ENCODE measurements around the gene RYR1. TPM values are rescaled to one million over a fixed set of nuclear protein-coding genes. Genes with fewer than 3 reads are reported as not detected.

RYR1 gene
- total and polyA plus RNA-seq, 10 of the 15 experiments (the other 5 are each of a cell fraction or from before 2014, with no cell fraction given), result under 0.01 to 0.32 (median 0.07) TPM; not detected in 1

DNA sequence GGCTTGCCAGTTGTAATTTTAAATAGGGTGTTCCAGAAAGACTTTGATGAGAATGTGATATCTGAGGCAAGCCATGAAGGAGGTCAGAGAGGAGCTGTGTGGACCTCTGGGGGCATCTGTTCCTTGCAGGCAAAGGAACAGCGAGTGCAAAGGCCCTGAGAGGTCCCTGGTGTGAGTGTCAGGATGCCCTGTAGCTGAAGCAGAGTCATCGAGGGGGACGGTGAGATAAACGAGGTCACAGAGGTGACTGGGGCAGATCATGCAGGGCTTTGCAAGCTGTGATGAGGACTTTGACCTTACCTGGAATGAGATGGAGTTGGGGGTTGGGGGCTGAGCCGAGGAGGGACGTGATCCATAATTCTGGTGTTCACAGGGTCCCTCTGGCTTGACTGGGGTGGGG lies 75.0 kb downstream of the RYR1 start:
- FAIRE-seq (no peak), DNase-seq (ENCODE audit: low read depth, low spot score) (no peak), ATAC-seq (no peak)
- Histone ChIP-seq H3K4me1 (ENCODE audit: control insufficient read depth, insufficient read depth, low read length) (no peaks in the 10 kb centered on the region; the same call in none of the 2 replicates), H3K4me2 (ENCODE audit: control insufficient read depth, insufficient read depth) (no peak overlapping the region), H3K27ac (ENCODE audit: control insufficient read depth, insufficient read depth) (no peak overlapping the region), H3K36me3 (ENCODE audit: control insufficient read depth in 2 of 2, insufficient read depth in 2 of 2, low read length in 1 of 2) (no peaks in the 10 kb centered on the region), H4K20me1 (ENCODE audit: control insufficient read depth, insufficient read depth) (no peaks in the 10 kb centered on the region; the same call in 1 of the 2 replicates), H2AFZ (ENCODE audit: control insufficient read depth, low read depth, low read length) (no peak overlapping the region), H3K4me3 (no peak overlapping the region), H3K79me2 (ENCODE audit: control insufficient read depth, insufficient read depth, low read length) (no peaks in the 10 kb centered on the region), H3K27me3 (replicated peaks in 1 of 2; ENCODE audit: control insufficient read depth in 2 of 2, insufficient read depth in 2 of 2, low read length in 1 of 2) (no peaks in the 10 kb centered on the region), H3K9ac (ENCODE audit: control insufficient read depth, insufficient read depth, low read length) (no peak overlapping the region), H3K9me3 (replicated peaks; ENCODE audit: control insufficient read depth, insufficient read depth, low read length) (no peaks in the 10 kb centered on the region)
- SMC1A ChIA-PET (ENCODE audit: uncharacterized antibody, unreplicated experiment), result no interaction called here
- 31% methylated on average over 6 of the region's 6 CpGs for WGBS (ENCODE audit: insufficient coverage, insufficient replicate concordance, low lambda C conversion rate, missing lambda C conversion rate)
- POLR2A ChIA-PET, result no interaction called here
- TF ChIP-seq SMAD5 (IDR thresholded peaks at IDR 0.05; ENCODE audit: low read depth) (no peak), SPI1 (IDR thresholded peaks at IDR 0.05; ENCODE audit: borderline replicate concordance, insufficient read depth, low read depth, low read length) (no peak), IKZF2 (IDR thresholded peaks at IDR 0.05) (no peak), EGR1 (IDR thresholded peaks at IDR 0.05; ENCODE audit: borderline replicate concordance in 1 of 2, low read depth in 2 of 2, low read length in 2 of 2) (no peak), MEF2B (IDR thresholded peaks at IDR 0.05; ENCODE audit: partially characterized antibody, poor library complexity, severe bottlenecking) (no peak), HDAC6 (IDR thresholded peaks at IDR 0.05; ENCODE audit: unreplicated experiment) (no peak), EED (IDR thresholded peaks at IDR 0.05; ENCODE audit: low read depth) (no peak), IRF4 (IDR thresholded peaks at IDR 0.05; ENCODE audit: low read depth, low read length) (no peak), FOS (IDR thresholded peaks at IDR 0.05; ENCODE audit: borderline replicate concordance, extremely low read depth, insufficient read length) (no peak), ETV6 (conservative IDR thresholded peaks at IDR 0.05 in 1 of 2, IDR thresholded peaks at IDR 0.05 in 1 of 2; ENCODE audit: borderline replicate concordance in 1 of 2, low read depth in 1 of 2) (no peak), LARP7 (IDR thresholded peaks at IDR 0.05) (no peak), TCF3 (IDR thresholded peaks at IDR 0.05; ENCODE audit: borderline replicate concordance, insufficient read depth, low read depth, low read length) (no peak), BHLHE40 (IDR thresholded peaks at IDR 0.05; ENCODE audit: borderline replicate concordance in 1 of 2, low read depth in 2 of 2, low read length in 1 of 2) (no peak), TBL1XR1 (IDR thresholded peaks at IDR 0.05; ENCODE audit: low read depth, low read length) (no peak), CEBPB (IDR thresholded peaks at IDR 0.05; ENCODE audit: borderline replicate concordance in 1 of 2, low read depth in 2 of 2, low read length in 2 of 2) (no peak), STAT3 (IDR thresholded peaks at IDR 0.05; ENCODE audit: low read depth, low read length) (no peak), BACH1 (IDR thresholded peaks at IDR 0.05; ENCODE audit: borderline replicate concordance) (no peak), RCOR1 (conservative IDR thresholded peaks at IDR 0.05; ENCODE audit: low read depth, low read length) (no peak)
- TF ChIP-seq, protein P1, sequence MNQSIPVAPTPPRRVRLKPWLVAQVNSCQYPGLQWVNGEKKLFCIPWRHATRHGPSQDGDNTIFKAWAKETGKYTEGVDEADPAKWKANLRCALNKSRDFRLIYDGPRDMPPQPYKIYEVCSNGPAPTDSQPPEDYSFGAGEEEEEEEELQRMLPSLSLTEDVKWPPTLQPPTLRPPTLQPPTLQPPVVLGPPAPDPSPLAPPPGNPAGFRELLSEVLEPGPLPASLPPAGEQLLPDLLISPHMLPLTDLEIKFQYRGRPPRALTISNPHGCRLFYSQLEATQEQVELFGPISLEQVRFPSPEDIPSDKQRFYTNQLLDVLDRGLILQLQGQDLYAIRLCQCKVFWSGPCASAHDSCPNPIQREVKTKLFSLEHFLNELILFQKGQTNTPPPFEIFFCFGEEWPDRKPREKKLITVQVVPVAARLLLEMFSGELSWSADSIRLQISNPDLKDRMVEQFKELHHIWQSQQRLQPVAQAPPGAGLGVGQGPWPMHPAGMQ (IDR thresholded peaks at IDR 0.05; ENCODE audit: borderline replicate concordance), result no peak
- TF ChIP-seq, protein P2, sequence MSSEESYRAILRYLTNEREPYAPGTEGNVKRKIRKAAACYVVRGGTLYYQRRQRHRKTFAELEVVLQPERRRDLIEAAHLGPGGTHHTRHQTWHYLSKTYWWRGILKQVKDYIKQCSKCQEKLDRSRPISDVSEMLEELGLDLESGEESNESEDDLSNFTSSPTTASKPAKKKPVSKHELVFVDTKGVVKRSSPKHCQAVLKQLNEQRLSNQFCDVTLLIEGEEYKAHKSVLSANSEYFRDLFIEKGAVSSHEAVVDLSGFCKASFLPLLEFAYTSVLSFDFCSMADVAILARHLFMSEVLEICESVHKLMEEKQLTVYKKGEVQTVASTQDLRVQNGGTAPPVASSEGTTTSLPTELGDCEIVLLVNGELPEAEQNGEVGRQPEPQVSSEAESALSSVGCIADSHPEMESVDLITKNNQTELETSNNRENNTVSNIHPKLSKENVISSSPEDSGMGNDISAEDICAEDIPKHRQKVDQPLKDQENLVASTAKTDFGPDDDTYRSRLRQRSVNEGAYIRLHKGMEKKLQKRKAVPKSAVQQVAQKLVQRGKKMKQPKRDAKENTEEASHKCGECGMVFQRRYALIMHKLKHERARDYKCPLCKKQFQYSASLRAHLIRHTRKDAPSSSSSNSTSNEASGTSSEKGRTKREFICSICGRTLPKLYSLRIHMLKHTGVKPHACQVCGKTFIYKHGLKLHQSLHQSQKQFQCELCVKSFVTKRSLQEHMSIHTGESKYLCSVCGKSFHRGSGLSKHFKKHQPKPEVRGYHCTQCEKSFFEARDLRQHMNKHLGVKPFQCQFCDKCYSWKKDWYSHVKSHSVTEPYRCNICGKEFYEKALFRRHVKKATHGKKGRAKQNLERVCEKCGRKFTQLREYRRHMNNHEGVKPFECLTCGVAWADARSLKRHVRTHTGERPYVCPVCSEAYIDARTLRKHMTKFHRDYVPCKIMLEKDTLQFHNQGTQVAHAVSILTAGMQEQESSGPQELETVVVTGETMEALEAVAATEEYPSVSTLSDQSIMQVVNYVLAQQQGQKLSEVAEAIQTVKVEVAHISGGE (CRISPR knock-in tag; IDR thresholded peaks at IDR 0.05), result no peak
- intact Hi-C loops (cut with micrococcal nuclease; ENCODE audit: unreplicated experiment), result loop anchor here (5.0 kb wide), 1 partner anchor 106 kb away; the partner anchor contains the start of gene FAM98C
- RAD21 ChIA-PET (ENCODE audit: unreplicated experiment), result interaction anchor here (0.6 to 1.6 kb wide), 2 partner anchors 106 to 496 kb away, joined by 3 to 5 read pairs; partner anchors contain the start of gene FAM98C
- no TSS peak for BruUV-seq (replicated peaks)
- in situ Hi-C loops (cut with MboI), result no loop called here
- CTCF ChIA-PET, result interaction anchor here (1.0 kb wide), 1 partner anchor 106 kb away, joined by 5 read pairs; the partner anchor contains the start of gene FAM98C
